Common myeloid progenitor, CD34-positive (primary cell): ENCODE measurements around the gene TSPAN14.

Source experiments
- CTCF ChIA-PET: fragments of 350-600 bp; sonication (Branson Sonifier 250); formaldehyde crosslinking; loops from one replicate; lab custom pipeline; 2021; ENCODE audit warnings: antibody characterized with exemption; lab: Charles Lee
- POLR2A ChIA-PET: fragments of 350-600 bp; sonication (Branson Sonifier 250); formaldehyde crosslinking; loops from one replicate; lab custom pipeline; 2021; ENCODE audit warnings: antibody characterized with exemption; lab: Charles Lee
- DNase-seq, 3 donors: peaks; one replicate each; pipeline versions ENCODE4 v3.0.0 to v3.0.0-alpha.2; 2013
- H3K27ac ChIP-seq, 2 experiments: 1 replicate in 1 of 2; 2 replicates in 1 of 2; pipeline ENCODE4 v1.7.0; 2013; ENCODE audit warnings: inconsistent platforms in 2 of 2, low read length in 2 of 2, mild to moderate bottlenecking in 2 of 2, low read depth in 1 of 2, moderate library complexity in 1 of 2; ENCODE audit not compliant: severe bottlenecking in 2 of 2, insufficient read depth in 1 of 2, poor library complexity in 1 of 2
- H3K27me3 ChIP-seq, 5 experiments: replicated peaks in 2 of 5; 1 replicate in 3 of 5; 2 replicates in 2 of 5; pipeline versions ENCODE4 v1.6.1 to v1.7.0; 2013; ENCODE audit warnings: low read length in 4 of 5, mild to moderate bottlenecking in 2 of 5, moderate library complexity in 2 of 5, inconsistent platforms in 1 of 5; ENCODE audit not compliant: insufficient read depth in 5 of 5, control insufficient read depth in 4 of 5
- H3K36me3 ChIP-seq, 4 experiments: 1 replicate in 2 of 4; 2 replicates in 2 of 4; pipeline versions ENCODE4 v1.6.1 to v1.7.0; 2013; ENCODE audit warnings: low read length in 3 of 4, control low read depth in 1 of 4, mild to moderate bottlenecking in 1 of 4; ENCODE audit not compliant: control insufficient read depth in 4 of 4, insufficient read depth in 4 of 4
- H3K4me1 ChIP-seq, 4 experiments: 1 replicate in 3 of 4; 2 replicates in 1 of 4; pipeline versions ENCODE4 v1.6.1 to v1.7.1; 2013; ENCODE audit warnings: low read length in 3 of 4, mild to moderate bottlenecking in 3 of 4, control low read depth in 1 of 4, inconsistent platforms in 1 of 4, moderate library complexity in 1 of 4; ENCODE audit not compliant: control insufficient read depth in 4 of 4, insufficient read depth in 4 of 4; ENCODE audit errors: control extremely low read depth in 1 of 4
- H3K4me3 ChIP-seq, 7 experiments: 1 replicate in 4 of 7; 2 replicates in 3 of 7; pipeline versions ENCODE4 v1.5.1 to v1.7.0; 2013; ENCODE audit warnings: mild to moderate bottlenecking in 7 of 7, low read length in 6 of 7, moderate library complexity in 6 of 7, inconsistent platforms in 2 of 7, low read depth in 2 of 7, control low read depth in 1 of 7; ENCODE audit not compliant: insufficient read depth in 4 of 7, control insufficient read depth in 1 of 7; ENCODE audit errors: extremely low read depth in 1 of 7
- H3K9me3 ChIP-seq, 5 experiments: 1 replicate in 4 of 5; 2 replicates in 1 of 5; pipeline versions ENCODE4 v1.6.1 to v1.7.1; 2013; ENCODE audit warnings: low read length in 4 of 5, mild to moderate bottlenecking in 2 of 5, inconsistent platforms in 1 of 5, low read depth in 1 of 5, moderate library complexity in 1 of 5; ENCODE audit not compliant: control insufficient read depth in 4 of 5, insufficient read depth in 2 of 5; ENCODE audit errors: control extremely low read depth in 1 of 5
- whole genome bisulfite sequencing: methylation state at CpG from one replicate; pipeline ENCODE4 v1.1.5; 2013; ENCODE audit not compliant: insufficient coverage; 5-methylcytosine and 5-hydroxymethylcytosine counted together

TSPAN14 gene

DNA sequence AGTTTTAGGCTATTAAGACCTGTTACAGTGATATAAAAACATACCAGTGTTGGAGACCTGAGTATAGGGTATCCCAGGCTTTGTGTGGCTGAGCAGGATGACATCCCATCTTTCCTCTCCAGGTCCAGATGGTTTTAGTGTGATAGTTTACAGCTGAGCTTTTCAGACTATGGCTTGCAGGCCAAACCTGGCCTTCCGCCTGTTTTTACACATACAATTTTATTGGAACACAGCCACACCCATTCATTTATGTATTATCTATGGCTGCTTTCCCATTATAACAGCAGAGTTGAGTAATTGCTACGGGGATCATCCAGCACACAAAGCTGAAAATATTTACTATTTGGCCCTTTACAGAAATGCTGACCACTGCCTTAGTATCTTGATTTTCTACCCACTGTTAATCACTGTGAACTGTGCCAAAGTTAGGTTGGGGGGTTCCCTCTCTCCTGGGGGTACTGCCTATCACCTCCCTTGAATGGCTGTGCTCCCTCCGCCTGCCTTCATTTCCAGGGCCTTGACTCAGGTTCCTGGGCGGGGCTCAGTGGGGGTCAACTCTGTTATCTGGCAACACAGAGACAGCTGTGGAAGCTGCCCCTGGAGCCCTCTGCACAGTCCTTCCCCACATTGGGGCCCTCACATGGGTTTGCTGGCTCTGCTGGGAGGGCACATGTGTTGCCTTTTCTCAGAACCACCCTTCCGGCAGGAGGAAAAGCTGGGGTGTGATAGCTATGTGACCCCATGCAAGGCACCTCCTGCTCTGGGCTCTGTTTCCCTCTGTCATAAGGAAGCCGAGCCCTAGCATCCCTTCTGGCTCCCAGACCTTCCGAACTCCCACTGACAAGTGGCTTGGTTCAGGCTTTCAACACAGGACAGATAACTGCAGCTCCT lies 43.3 kb downstream of the TSPAN14 start:
- H3K27me3 ChIP-seq, result no peaks in the 10 kb centered on the region
- POLR2A ChIA-PET, result no interaction called here
- WGBS, result 14% methylated on average over 5 of the region's 7 CpGs
- H3K4me1 ChIP-seq, result peaks cover 29 to 89% (median 66%) of the 10 kb centered on the region in 4 experiments
- peak; percentile 46 to 86 (median 73) for DNase-seq
- H3K4me3 ChIP-seq, result no peak overlapping the region
- H3K27ac ChIP-seq, result peak overlapping the region in 1 of 2 experiments; percentile 73
- no peaks in the 10 kb centered on the region for H3K9me3 ChIP-seq
- CTCF ChIA-PET, result interaction anchor here (0.8 to 21.8 kb wide), 13 partner anchors 8 to 70 kb away, joined by 3 to 571 read pairs (median 5); no protein-coding TSS in a partner anchor
- peaks cover 0 to 17% (median 2%) of the 10 kb centered on the region in 4 experiments for H3K36me3 ChIP-seq

DNA sequence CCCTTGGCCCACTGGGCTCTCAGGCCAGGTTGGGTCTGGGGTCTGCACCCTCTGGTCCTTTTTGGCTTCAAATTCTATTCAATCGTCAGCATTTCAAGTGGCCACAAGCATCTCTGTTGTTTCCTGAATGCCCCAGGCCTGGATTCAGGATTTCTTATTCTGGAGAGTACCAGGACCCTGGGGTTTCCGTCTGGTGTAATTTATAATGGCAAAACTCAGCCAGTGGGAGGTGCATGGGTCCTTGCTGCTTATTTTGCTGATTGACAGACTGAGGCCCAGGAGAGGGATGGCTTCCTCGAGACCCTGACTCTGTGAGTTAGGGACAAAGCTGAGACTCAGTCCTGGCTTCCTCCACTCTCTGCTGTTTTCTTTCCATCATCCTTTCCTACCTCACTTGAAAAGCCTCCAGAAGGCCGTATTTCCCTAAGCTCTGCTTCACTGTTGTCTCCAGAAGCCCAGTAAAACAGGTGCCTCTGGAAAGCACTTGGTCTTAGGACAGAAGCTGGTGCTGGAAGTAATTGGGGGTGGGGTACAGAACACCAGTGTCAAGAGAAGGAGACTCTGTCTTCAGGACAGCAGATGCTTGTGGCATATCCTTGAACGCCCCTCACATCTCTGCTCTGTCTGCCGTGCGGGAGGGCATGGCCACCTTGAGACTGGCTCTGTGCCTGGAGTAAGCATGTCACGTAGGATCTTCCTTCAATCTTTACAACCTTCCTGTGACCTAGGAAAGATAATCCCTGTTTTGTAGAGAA lies 44.1 kb downstream of the TSPAN14 start:
- Histone ChIP-seq H3K27ac (peak overlapping the region; percentile 19 to 73), H3K4me1 (peaks cover 24 to 90% (median 66%) of the 10 kb centered on the region in 4 experiments), H3K4me3 (peak overlapping the region in 2 of 7 experiments; percentile 20 to 27), H3K9me3 (no peaks in the 10 kb centered on the region), H3K27me3 (no peaks in the 10 kb centered on the region), H3K36me3 (peaks cover 0 to 19% (median 2%) of the 10 kb centered on the region in 4 experiments)
- CTCF ChIA-PET, result interaction anchor here (0.8 to 21.8 kb wide), 14 partner anchors 8 to 121 kb away, joined by 3 to 571 read pairs (median 6); no protein-coding TSS in a partner anchor
- 56% methylated on average over 8 of the region's 8 CpGs for WGBS
- DNase-seq, result no peak
- POLR2A ChIA-PET, result no interaction called here

DNA sequence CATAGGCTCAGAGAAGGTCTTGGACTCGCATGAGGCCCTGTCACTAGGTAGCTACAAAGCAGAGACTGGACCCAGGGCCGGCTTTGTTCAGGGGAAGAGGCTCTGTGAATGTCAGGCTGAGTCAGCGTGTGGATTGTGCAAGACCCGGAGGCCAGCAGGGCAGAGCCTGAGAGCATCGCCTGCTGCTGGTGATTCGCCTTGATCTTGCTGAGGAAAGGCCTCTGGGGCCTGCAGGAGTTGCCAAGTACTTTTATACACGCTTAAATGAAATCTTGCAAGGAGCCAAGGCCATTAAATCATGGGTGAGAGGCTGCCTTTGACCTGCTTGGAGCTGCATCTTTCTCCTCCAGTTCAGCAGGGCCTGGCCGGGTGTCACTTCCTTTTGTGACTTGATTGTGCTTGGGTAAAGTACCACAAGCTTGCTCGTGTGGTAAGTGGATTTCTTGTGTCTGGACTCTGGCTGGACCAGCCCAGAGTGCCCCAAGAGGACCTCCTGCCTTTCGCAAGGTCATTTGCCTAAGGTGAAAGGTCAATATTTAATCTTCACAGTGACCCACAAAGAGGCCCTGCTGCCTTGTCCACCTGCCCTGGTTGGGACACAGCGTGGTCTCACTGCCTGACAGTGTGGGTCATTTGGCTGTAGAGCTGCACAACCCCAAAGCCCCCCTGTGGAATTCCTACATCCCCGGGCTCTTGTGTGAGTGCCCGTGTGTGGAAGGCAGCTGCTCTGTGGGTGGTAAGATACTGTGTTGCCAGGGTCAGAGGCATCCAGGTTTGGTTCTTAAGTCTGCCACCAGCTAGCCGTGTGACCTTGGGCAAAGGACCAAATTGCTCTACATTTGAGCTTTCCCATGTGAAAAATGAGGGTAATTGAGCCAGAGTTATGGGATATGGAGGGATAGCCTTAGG lies 45.0 kb downstream of the TSPAN14 start:
- peak; percentile 75 to 92 (median 90) for DNase-seq
- CTCF ChIA-PET, result interaction anchor here (0.8 to 21.8 kb wide), 15 partner anchors 9 to 122 kb away, joined by 3 to 571 read pairs (median 5); no protein-coding TSS in a partner anchor
- peaks cover 21 to 90% (median 64%) of the 10 kb centered on the region in 4 experiments for H3K4me1 ChIP-seq
- H3K4me3 ChIP-seq, result peak overlapping the region in 3 of 7 experiments; percentile 15 to 38 (median 20)
- peaks cover 0 to 19% (median 2%) of the 10 kb centered on the region in 4 experiments for H3K36me3 ChIP-seq
- peak overlapping the region; percentile 42 to 73 for H3K27ac ChIP-seq
- H3K27me3 ChIP-seq, result no peaks in the 10 kb centered on the region
- POLR2A ChIA-PET, result interaction anchor here (1.2 kb wide), 1 partner anchor 40 kb away, joined by 3 read pairs; no protein-coding TSS in a partner anchor
- H3K9me3 ChIP-seq, result no peaks in the 10 kb centered on the region
- 24% methylated on average over 11 of the region's 14 CpGs for WGBS

DNA sequence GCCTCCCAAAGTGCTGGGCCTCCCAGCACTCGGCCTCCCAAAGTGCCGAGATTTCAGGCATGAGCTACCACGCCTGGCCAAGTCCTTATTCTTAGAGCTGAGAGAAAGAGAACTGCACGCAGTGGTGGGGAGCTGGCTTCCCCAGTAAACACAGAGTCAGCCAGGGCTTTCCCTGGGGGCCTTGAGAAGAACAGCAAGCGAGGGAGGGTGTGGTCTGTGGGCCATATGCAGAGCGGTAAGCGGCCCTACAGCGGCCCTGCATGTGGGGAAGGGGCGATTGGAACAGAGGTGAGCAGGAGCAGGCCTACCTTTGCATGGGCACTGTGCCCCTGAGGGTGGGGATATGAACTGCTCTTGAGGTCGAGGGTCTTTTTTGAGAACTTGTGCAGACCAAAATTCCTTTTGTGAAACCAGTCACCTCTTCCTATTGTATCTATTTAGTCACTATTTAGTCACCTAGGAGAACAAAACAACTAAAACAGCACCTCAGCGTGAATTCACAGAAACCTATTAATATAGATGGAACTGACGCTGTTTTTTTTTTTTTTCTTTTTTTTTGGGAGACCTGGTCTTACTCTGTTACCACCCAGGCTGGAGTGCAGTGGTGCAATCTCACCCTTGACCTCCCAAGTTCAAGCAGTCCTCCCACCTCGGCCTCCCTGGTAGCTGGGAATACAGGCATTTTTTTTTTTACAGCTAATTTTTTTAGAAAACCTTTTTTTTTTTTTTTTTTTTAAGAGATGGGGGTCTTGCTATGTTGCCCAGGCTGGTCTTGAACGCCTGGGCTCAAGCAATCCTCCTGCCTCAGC lies 46.7 kb downstream of the TSPAN14 start:
- CTCF ChIA-PET, result interaction anchor here (1.0 to 21.8 kb wide), 10 partner anchors 8 to 118 kb away, joined by 3 to 571 read pairs (median 10); no protein-coding TSS in a partner anchor
- POLR2A ChIA-PET, result interaction anchor here (1.2 kb wide), 1 partner anchor 42 kb away, joined by 3 read pairs; no protein-coding TSS in a partner anchor

DNA sequence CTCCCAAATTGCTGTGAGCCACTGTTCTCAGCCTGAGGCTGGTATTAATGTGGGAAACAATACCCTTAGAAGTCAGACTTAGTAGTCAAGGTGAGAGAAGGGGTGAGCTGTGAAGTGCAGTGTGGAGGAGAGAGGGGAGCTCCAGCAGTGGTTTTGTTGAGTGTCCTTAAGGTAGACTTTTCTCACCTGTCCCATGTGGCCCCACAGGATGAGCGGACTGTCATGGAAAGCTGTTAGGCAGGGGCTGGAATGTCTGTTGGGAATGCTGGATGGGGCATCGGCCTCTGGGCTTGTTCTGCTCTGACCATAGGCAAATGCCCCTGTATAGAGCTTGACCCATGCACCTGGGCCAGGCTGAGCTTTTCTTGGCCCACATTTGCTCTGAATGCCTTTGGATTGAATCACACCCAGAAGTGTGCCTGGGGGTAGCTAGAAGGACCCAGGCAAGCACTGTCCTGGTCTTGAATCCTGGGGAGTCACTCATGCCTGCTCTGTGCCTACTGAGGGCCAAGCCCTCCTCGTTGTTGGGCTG lies 47.3 kb downstream of the TSPAN14 start:
- no peak for DNase-seq
- peaks cover 17 to 91% (median 62%) of the 10 kb centered on the region in 4 experiments for H3K4me1 ChIP-seq
- WGBS, result 100% methylated on average over 3 of the region's 3 CpGs
- H3K27me3 ChIP-seq, result no peaks in the 10 kb centered on the region
- no peak overlapping the region for H3K4me3 ChIP-seq
- peaks cover 0 to 16% (median 1%) of the 10 kb centered on the region in 4 experiments for H3K36me3 ChIP-seq
- no peaks in the 10 kb centered on the region for H3K9me3 ChIP-seq
- ChIA-PET CTCF (interaction anchor here (0.8 to 21.8 kb wide), 9 partner anchors 8 to 119 kb away, joined by 3 to 571 read pairs (median 5); no protein-coding TSS in a partner anchor), POLR2A (no interaction called here)
- no peak overlapping the region for H3K27ac ChIP-seq

More for the DNA sequence above, 46.7 kb downstream of the TSPAN14 start:
- Histone ChIP-seq H3K4me3 (peak overlapping the region in 1 of 7 experiments; percentile 7), H3K4me1 (peaks cover 17 to 90% (median 62%) of the 10 kb centered on the region in 4 experiments), H3K27me3 (no peaks in the 10 kb centered on the region), H3K9me3 (no peaks in the 10 kb centered on the region), H3K27ac (peak overlapping the region in 1 of 2 experiments; percentile 38), H3K36me3 (peaks cover 0 to 12% (median 0%) of the 10 kb centered on the region in 4 experiments)
- WGBS, result 88% methylated on average over 9 of the region's 14 CpGs
- DNase-seq, result peak in 2 of 3 donors; percentile 74 to 81
